NK-92 (cell line): ENCODE data around the gene RAB33A.
"Not testable (repeated sequence)": the region's sequence is repeated elsewhere in the genome, so short reads cannot be mapped to it uniquely, and the experiment has no call there.

Experiments
- DNase-seq: peaks from one replicate; lab custom pipeline; 2025; ENCODE audit not compliant: unreplicated experiment; lab: John Stamatoyannopoulos, UW

The RAB33A gene

DNA sequence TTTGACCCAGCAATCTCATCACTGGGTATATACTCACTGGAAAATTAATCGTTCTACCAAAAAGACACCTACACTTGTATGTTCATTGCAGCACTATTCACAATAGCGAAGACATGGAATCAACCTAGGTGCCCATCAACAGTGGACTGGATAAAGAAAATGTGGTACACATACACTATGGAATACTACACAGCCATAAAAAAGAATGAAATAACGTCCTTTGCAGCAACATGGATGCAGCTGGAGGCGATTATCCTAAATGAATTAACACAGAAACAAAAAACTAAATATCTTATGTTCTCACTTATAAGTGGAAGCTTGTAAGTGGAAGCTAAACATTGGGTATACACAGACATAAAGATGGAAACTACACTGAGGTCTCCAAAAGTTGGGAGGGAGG, 59.4 kb downstream of the RAB33A start:
- DNase-seq, result not testable (repeated sequence)
